GM18867 (cell line): ENCODE measurements around the gene MALAT1.
A peak's percentile ranks its signal among the peaks of the same experiment; 100 is the strongest.
"Not testable (repeated sequence)": the region's sequence is repeated elsewhere in the genome, so short reads cannot be mapped to it uniquely, and the experiment has no call there.

ENCODE experiments used
- ATAC-seq: cut with Tn5 transposase; IDR thresholded peaks from one replicate; pipeline ENCODE4 v1.9.1; 2021; ENCODE audit warnings: mild to moderate bottlenecking, moderate library complexity; ENCODE audit not compliant: unreplicated experiment

Gene MALAT1

GRCh38 chr11:65498977-65499712 lies at the start of gene MALAT1:
Gene MALAT1 (plus strand): TSS chr11:65499045.
- no peak for ATAC-seq

- not testable (repeated sequence) for ATAC-seq
Observed at GRCh38 chr11:65451301-65451700, 47.5 kb upstream of the MALAT1 start.

DNA sequence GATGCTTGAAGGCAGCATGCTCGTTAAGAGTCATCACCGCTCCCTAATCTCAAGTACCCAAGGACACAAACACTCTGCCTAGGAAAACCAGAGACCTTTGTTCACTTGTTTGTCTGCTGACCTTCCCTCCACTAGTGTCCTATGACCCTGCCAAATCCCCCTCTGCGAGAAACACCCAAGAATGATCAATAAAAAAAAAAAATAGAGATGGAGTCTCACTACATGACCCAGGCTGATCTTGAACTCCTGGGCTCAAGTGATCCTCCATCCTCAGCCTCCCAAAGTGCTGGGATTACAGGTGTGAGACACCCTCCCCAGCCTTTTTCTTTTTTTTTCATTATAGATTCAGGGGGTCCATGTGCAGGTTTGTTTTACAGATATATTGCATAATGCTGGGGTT lies 46.6 kb upstream of the MALAT1 start:
- ATAC-seq, result not testable (repeated sequence)

DNA sequence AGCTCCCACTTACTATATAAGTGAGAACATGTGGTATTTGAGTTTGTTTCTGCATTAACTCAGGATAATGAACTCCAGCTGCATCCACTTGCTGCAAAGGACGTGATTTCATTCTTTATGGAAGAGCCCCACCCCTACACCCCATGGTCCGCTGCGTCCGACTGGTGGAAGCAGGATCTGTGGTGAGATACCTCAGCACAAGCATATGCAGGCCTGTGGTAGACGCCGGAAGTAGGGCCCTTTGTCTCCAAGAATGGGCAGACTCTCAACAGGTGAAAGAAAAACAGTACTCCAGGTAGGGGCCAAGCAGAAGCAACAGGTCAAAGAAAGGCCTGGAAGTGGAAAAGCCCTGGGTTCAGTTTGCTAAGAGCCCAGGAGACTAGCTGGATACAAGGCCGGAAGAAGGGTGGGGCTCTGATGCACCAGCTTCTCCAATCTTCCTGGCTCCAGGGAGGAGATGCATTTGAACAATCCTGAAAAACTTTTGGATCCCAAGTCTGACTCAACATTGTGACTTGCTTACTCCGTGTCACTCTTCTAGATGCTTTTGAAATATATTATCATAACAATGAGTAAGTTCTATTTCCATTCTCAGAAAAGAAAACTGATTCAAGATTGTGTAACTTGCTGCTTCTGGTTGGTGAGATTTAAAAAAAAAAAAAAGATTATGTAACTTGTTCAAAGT lies 45.9 kb upstream of the MALAT1 start:
- ATAC-seq, result no peak

- no peak for ATAC-seq
Observed at GRCh38 chr11:65454311-65454695, 44.5 kb upstream of the MALAT1 start.

DNA sequence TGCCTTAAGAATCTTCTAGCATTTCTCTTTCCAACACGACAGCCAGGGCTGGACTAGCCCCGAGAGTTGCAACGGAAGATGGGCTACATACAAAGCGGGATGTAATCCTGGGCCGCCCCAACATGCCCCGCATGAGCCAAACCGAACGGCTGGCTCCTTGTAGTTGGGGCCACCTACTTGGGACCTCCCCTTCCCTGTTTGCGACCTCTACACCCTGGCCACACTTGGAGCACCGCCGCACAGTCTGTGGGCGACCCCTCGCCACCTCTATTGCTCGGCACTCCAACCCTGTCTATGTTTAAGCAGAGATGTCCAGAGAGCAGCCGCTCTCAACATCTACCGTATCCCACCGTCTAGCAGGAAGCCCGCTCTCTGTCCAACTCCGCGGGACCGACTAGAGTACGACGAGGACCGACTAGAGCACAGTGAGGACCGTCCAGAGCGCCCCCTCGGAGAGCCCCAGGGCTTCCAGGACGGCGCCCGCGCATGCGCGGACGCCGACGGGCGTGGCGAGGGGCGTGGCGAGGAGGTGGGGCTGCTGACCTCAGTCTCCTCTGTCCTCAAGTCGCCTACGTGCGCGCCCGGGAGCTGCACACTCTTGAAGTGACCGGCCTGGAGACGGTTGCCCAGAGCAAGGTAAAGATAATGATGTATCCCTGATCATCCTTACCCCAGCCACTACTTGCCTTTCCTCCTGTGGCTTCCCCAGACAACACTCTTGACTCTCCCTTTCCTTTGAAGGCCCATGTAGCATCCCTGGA lies 44.0 kb upstream of the MALAT1 start:
- peak; percentile 77 for ATAC-seq

- ATAC-seq, result no peak
Observed at GRCh38 chr11:65456418-65456817, 42.4 kb upstream of the MALAT1 start.

- no peak for ATAC-seq
Observed at GRCh38 chr11:65459552-65459951, 39.3 kb upstream of the MALAT1 start.

GRCh38 chr11:65465471-65465870 lies 33.4 kb upstream of the MALAT1 start:
- ATAC-seq, result not testable (repeated sequence)

DNA sequence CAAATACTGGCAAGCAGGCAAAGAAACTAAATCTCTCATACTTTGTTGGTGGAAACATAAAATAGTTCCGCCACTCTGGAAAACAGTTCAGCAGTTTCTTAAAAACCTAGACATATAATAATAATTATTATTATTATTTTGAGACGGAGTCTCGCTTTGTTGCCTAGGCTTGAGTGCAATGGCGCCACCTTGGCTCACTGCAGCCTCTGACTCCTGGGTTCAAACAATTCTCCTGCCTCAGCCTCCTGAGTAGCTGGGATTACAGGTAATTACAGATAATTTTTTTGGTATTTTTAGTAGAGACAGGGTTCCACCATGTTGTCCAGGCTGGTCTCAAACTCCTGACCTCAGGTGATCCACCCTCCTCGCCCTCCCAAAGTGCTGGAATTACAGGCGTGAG lies 31.5 kb upstream of the MALAT1 start:
- ATAC-seq, result not testable (repeated sequence)

GRCh38 chr11:65468874-65469333 lies 29.9 kb upstream of the MALAT1 start:
- ATAC-seq, result no peak

- no peak for ATAC-seq
Observed at GRCh38 chr11:65470433-65471049, 28.3 kb upstream of the MALAT1 start.

DNA sequence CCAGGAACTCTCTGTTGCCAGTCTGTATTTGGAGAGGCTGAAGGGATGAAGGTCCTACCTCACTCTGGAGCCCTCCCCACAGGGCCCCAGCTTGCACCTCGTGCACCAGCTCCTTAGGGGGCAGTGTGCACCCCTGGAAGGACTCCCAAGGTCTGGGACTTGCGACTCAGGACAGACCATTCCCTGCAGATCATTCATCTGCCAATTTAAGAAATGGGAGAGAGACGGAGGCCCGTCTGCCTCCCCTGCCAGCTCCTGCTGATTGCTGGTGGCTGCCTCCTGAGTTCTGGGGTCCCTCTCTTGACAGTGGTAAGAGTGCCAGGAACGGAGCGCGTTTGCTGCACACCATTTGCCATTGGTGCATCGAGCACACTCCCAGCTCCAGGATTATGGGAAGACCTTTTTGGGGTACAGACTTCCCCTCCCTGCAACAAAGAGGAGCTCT lies 27.4 kb upstream of the MALAT1 start:
- no peak for ATAC-seq

DNA sequence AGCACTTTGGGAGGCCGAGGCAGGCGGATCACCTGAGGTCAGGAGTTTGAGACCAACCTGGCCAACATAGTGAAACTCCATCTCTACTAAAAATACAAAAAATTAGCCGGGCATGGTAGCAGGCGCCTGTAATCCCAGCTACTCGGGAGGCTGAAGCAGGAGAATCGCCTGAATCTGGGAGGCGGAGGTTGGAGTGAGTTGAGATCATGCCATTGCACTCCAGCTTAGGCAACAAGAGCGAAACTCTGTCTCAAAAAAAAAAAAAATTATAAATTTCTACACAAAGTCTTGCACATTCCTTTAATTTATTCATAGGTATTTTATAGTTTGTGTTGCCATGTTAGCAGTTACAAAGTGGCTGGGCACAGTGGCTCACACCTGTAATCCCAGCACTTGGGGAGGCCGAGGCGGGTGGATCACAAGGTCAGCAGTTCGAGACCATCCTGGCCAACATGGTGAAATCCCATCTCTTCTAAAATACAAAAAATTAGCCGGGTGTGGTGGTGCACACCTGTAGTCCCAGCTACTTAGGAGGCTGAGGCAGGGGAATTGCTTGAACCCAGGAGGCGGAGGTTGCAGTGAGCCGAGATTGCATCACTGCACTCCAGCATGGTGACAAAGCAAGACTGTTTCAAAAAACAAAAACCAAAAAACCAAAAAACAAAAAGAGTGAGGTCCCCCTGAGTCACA lies 26.1 kb upstream of the MALAT1 start:
- not testable (repeated sequence) for ATAC-seq

DNA sequence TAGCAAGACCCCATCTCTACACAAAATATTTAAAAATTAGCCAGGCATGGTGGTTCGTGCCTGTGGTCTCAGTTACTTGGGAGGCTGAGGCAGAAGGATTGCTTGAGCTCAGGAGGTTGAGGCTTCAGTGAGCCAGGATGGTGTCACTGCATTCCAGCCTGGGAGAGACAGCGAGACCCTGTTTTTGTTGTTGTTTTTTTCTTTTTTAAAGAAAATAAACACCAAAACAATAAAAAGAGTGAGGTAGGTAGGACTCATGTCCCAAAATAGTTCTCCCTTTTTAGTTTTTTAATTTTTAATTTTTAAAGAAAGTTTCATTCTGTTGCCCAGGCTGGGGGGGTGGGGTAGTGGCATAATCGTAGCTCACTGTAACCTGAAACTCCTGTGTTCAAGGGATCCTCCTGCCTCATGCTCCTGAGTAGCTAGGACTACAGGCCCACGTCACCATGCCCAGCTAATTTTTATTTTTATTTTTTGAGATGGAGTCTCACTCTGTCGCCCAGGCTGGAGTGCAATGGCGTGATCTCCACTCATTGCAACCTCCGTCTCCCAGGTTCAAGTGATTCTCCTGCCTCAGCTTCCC lies 25.5 kb upstream of the MALAT1 start:
- ATAC-seq, result no peak

DNA sequence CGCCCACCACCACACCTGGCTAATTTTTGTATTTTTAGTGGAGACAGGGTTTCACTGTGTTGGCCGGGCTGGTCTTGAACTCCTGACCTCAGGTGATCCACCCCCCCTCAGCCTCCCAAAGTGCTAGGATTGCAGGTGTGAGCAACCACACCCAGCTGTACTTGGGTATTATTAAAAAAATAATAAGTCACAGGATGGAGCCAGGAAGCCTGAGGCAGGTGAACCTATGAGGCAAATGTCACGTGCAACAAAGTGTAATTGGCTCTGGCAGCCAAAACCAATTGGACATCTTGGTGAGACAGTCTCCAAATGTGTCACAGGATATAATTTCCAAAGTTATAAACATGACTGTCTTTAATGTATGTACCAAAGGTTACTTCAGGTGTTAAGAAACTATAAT lies 24.0 kb upstream of the MALAT1 start:
- ATAC-seq, result no peak

DNA sequence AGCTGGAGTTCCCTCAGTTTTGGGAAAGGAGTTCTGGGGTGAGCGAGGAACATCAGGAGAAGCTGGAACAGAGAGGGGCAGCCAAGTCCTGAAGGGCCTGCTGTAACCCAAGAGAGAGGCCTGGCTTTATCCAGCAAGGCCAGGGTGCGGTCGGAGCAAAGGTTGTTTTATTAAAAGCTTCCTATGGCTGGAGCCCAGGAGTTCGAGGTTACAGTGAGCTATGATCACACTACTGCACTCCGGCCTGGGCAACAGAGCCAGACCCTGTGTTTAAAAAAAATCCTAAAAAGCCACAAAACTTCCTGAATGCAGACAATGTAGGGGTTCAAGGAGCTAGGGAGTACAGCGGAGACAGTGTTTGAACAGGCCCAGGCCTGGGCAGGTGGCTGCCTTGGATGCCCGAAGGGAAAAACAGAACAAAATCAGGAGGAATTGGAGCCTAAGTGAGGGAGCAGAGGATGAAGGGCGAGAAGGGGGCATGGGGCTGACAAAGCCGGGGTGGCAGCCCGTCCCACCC lies 22.2 kb upstream of the MALAT1 start:
- ATAC-seq, result no peak

DNA sequence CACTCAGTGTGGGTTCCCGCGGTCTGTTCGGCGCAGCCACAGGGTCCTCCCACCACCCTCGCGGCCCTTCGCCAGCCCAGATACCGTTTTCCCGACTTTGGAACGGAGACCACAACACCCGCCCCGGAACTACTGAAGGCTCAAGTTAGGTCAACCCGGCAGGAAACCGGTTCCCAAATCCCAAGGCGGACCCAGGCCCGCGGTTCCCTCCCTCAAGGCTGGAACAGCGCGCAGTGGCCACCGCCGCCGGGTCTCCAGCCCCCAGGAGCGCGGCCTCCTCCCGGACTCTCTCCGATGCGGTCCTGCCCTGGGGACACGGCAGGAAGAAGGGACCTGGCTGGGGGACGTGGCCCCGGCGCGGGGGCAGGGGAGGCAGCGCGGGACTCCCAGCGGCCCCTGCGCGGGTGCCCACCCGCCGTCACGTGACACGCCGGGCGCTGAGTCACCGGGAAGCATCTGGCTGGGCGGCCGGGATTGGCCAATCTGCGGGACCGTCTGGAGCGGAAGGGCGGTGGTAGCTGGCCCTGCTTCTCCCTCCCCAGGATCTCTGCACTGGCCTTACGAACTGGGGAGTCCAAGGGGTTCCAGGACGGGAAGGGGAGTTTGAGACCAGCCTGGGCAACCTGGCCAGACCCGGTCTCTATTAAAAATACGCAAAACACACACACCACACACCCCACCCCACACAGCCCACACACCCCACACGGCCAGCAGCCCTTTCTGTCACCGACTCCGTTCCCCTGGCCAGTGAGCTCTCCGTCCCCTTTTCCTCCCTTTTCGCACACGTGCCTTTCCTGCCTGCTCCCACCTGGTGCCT lies 21.5 kb upstream of the MALAT1 start:
- peak; percentile 80 for ATAC-seq
